ENCODE measurements around the gene TARBP1. TPM values are rescaled to one million over a fixed set of nuclear protein-coding genes. Genes with fewer than 3 reads are reported as not detected.

The TARBP1 gene
- total RNA-seq, 4 donors from 2014 or later = 27.1 to 58.1 (median 31.3) TPM

- no peak for DNase-seq
- no peak for TF ChIP-seq POLR2A (IDR thresholded peaks at IDR 0.05)
- TF ChIP-seq, protein P1, sequence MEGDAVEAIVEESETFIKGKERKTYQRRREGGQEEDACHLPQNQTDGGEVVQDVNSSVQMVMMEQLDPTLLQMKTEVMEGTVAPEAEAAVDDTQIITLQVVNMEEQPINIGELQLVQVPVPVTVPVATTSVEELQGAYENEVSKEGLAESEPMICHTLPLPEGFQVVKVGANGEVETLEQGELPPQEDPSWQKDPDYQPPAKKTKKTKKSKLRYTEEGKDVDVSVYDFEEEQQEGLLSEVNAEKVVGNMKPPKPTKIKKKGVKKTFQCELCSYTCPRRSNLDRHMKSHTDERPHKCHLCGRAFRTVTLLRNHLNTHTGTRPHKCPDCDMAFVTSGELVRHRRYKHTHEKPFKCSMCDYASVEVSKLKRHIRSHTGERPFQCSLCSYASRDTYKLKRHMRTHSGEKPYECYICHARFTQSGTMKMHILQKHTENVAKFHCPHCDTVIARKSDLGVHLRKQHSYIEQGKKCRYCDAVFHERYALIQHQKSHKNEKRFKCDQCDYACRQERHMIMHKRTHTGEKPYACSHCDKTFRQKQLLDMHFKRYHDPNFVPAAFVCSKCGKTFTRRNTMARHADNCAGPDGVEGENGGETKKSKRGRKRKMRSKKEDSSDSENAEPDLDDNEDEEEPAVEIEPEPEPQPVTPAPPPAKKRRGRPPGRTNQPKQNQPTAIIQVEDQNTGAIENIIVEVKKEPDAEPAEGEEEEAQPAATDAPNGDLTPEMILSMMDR (IDR thresholded peaks at IDR 0.05) = no peak
- H3K27ac ChIP-seq = peak overlapping the region; percentile 1 to 77 (median 63)
- no peak overlapping the region for H3K4me3 ChIP-seq (replicated peaks in 1 of 3)
- intact Hi-C loops (cut with DNase I) = loop anchor here (5.0 to 10.0 kb wide), 2 partner anchors 95 to 587 kb away; no protein-coding TSS in a partner anchor
- H3K9me3 ChIP-seq = no peaks in the 10 kb centered on the region
- no peaks in the 10 kb centered on the region for H3K27me3 ChIP-seq
- WGBS, 2 donors = 71 to 76% methylated on average over 4 of the region's 4 CpGs
- no peaks in the 10 kb centered on the region for H3K36me3 ChIP-seq
- H3K4me1 ChIP-seq = peaks cover 8 to 33% of the 10 kb centered on the region in 2 donors
These were observed 20.9 kb upstream of the TARBP1 start for GRCh38 chr1:234499943-234500245.

- WGBS, 2 donors = 26 to 28% methylated on average over 26 to 27 of the region's 27 CpGs
- TF ChIP-seq, protein P1 (IDR thresholded peaks at IDR 0.05) = peak; percentile 90 to 97 (median 96)
- no peak for TF ChIP-seq POLR2A (IDR thresholded peaks at IDR 0.05)
- Histone ChIP-seq H3K9me3 (no peaks in the 10 kb centered on the region), H3K27me3 (no peaks in the 10 kb centered on the region), H3K27ac (peak overlapping the region; percentile 56 to 77 (median 63)), H3K4me1 (peaks cover 7 to 35% of the 10 kb centered on the region in 2 donors), H3K36me3 (no peaks in the 10 kb centered on the region), H3K4me3 (replicated peaks in 1 of 3) (no peak overlapping the region)
- intact Hi-C loops (cut with DNase I) = loop anchor here (5.0 to 10.0 kb wide), 2 partner anchors 95 to 588 kb away; no protein-coding TSS in a partner anchor
- peak; percentile 89 to 92 for DNase-seq
These were observed 20.4 kb upstream of the TARBP1 start for GRCh38 chr1:234499119-234499942.

- no peaks in the 10 kb centered on the region for H3K9me3 ChIP-seq
- no peaks in the 10 kb centered on the region for H3K36me3 ChIP-seq
- intact Hi-C loops (cut with DNase I) = loop anchor here (5.0 to 10.0 kb wide), 2 partner anchors 96 to 589 kb away; no protein-coding TSS in a partner anchor
- no peak for TF ChIP-seq POLR2A (IDR thresholded peaks at IDR 0.05)
- H3K4me3 ChIP-seq (replicated peaks in 1 of 3) = no peak overlapping the region
- peaks cover 7 to 35% of the 10 kb centered on the region in 2 donors for H3K4me1 ChIP-seq
- DNase-seq = no peak
- peak overlapping the region; percentile 11 to 77 (median 63) for H3K27ac ChIP-seq
- H3K27me3 ChIP-seq = no peaks in the 10 kb centered on the region
- WGBS, 2 donors = 47 to 54% methylated on average over 9 of the region's 9 CpGs
These were observed 19.6 kb upstream of the TARBP1 start for GRCh38 chr1:234498448-234499118.

GRCh38 chr1:234497589-234497988, 18.6 kb upstream of the TARBP1 start:
- H3K27me3 ChIP-seq = no peaks in the 10 kb centered on the region
- intact Hi-C loops (cut with DNase I) = loop anchor here (5.0 to 10.0 kb wide), 2 partner anchors 97 to 590 kb away; no protein-coding TSS in a partner anchor
- TF ChIP-seq POLR2A (IDR thresholded peaks at IDR 0.05) = no peak
- TF ChIP-seq, protein P1 (IDR thresholded peaks at IDR 0.05) = no peak
- no peaks in the 10 kb centered on the region for H3K36me3 ChIP-seq
- no peak overlapping the region for H3K4me3 ChIP-seq (replicated peaks in 1 of 3)
- no peaks in the 10 kb centered on the region for H3K9me3 ChIP-seq
- DNase-seq = no peak
- H3K4me1 ChIP-seq = peaks cover 7 to 35% of the 10 kb centered on the region in 2 donors
- H3K27ac ChIP-seq = no peak overlapping the region
- 96% methylated on average over 1 of the region's 1 CpG for WGBS, 2 donors

DNA sequence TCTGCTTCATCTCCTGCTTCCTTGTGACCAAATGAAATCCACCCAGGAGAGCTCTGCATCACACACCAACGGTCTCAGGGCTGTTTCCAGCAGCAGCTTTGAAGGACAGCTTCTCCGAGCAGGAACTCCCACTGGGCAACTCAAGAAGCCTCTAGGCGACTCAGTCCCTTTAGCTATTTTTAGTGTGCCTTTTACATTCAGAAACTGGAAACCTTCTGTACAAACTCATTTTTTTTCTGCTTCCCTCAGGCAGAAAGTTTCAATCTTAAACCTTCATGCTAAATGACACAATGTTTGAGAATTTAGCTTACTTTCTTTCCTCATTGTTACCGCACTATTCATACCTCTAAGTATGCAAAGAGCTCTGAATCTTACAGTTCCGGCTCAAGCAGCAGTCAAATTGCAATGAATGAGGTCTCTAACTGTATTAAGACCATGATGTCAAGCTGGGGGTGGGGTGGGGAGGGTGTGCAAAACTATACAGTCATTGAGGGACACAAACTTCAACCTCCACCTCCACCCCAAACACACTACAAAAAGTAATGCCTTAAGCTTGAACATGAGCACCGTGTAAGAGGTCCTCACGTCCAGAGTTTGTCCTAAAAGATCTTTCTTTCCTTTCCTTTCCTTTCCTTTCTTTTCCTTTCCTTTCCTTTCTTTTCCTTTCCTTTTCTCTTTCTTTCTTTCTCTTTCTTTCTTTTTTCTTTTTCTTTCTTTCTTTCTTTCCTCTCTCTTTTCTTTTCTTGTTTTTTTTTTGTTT, 16.4 kb upstream of the TARBP1 start:
- Histone ChIP-seq H3K4me1 (peaks cover 7 to 27% of the 10 kb centered on the region in 2 donors), H3K4me3 (replicated peaks in 1 of 3) (no peak overlapping the region), H3K27ac (peak overlapping the region in 1 of 3 donors; percentile 55), H3K9me3 (no peaks in the 10 kb centered on the region), H3K27me3 (no peaks in the 10 kb centered on the region), H3K36me3 (no peaks in the 10 kb centered on the region)
- no peak for DNase-seq
- no peak for TF ChIP-seq POLR2A (IDR thresholded peaks at IDR 0.05)
- TF ChIP-seq, protein P1 (IDR thresholded peaks at IDR 0.05) = no peak
- intact Hi-C loops (cut with DNase I) = loop anchor here (5.0 to 10.0 kb wide), 2 partner anchors 99 to 592 kb away; no protein-coding TSS in a partner anchor
- 55 to 59% methylated on average over 7 of the region's 7 CpGs for WGBS, 2 donors

All from thyroid gland (tissue), 4 donors.